Suppressor macrophage treated with lipopolysaccharide for 1 hour (primary cell): ENCODE data around the gene SRPX.

ENCODE experiments used
- DNase-seq, 3 donors: peaks; one replicate each; pipeline ENCODE4 v3.0.0-alpha.2; 2020 to 2022

The SRPX gene

DNA sequence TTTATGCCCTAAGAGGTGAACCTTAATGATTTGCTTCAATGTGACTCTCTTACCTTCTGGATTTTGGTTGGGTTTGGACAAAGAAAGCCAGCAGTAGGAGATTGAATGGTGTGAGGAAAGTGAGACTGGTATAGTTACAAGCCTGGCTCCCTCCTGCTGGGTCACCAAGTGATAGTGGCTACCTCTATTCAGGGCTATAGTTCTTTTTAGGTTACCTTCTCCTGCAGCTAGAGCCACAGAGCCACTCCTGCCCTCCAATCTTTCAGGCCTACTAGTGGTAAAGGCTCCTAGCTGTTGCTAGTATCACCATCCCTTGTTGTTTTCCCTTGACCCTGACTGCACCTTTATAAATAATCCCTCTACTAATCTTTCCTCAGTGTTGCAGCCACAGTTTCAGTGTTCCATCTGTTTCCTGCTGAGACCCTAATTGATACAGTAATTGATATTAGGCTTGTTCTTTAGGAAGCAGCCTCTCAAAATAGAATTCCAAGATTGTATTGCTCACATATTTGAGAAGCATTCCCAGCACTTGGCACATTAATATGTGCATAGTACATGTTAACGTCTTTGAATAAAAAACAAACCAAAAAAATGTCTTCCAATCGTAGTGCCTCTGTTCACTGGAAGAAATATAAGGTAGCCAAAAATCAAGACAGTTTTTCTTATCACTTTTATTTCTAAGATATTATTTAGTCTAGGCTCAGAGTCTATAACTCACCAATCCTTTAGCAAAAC is 82.3 kb downstream of the SRPX start:
- DNase-seq = no peak

DNA sequence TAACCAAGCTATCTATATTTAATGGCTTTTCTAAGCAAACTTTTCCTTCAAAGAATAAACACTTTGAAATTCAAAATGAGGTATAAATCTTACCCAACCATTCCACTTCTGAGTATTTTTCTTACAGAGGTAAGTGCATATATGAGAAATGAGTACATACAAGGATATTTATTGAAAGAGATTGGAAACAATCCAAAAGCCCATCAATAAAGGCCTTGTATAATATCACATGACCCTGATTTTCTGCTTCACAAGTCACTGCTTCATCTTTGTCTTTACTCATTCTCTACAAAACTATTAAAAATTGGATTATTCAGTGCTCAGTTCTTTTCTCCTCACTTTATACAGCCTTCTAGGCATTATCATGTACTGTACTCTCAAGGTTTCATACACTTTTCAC is 91.3 kb downstream of the SRPX start:
- no peak for DNase-seq

DNA sequence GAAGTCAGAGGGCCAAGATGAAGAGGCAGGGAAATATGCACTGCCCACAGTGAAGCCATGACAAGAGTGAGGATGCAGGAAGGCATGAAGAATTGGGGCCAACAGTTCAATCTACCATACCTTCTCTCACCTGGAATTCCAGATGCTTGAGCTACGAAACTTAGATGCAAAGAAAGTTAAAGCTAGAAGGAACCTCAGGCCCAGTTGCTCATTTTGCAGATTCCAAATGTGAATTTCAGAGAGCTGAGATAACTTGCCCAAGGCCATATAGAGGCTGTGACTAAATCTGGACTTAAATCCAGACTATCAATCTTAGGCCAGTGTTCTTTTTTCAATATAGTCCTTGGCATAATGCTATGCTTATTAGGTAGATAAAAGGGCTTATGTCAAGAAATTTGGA is 92.7 kb downstream of the SRPX start:
- DNase-seq = no peak

DNA sequence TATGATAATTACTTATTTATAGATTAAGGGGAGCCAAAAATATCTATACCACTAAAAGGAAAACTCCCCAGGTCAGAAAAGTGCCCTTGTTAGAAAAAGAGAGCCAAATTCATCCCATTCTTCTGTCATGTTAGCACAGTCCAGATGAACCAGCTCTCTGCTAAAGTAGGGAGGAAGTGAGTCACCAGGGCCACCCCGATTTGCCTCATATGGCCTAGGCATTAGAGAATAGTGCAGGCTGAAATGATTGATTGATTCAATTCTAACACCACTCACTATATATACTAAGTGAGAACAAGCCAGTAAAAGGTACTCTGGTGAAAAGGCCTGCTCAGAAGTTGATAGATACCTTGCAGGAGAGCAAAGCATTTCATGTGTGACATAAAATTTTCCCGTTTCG is 94.5 kb downstream of the SRPX start:
- DNase-seq = peak in 1 of 3 donors; percentile 13

DNA sequence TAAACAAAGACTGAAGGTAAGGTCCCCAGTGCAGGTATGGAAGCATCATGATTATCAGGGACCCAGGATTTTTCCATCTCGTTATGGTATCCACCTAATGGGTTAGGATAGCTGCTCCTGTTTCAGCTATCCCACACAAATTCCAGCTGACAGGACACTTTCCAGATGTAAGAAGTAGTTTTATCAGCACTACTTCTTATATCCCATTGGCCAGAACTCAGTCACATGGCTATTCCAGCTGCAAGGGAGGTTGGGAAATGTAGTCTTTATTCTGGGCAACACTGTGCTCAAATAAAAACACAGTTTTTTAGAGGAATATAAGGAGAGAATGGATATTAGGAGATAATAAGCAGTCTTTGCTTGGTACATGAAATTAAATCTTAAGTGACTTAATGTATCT is 96.7 kb downstream of the SRPX start:
- DNase-seq = no peak

DNA sequence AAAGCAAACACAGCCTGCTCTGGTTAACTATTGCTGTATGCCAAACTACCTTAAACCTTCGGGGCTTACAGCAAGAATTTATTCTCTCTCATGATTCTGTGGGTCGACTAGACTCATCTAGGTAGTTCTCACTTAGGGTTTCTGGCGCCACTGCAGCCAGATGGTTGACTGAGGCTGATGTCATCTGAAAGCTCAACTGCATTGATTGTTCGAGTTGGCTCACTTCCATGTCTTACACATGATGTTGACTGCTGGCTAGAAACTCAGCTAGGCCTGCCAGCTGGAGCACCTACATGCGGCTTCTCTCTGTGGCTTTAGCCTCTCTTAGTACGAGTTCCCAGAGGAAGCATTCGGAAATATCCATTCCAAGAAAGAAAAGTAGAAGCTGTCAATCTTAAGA is 103.2 kb downstream of the SRPX start:
- DNase-seq = no peak

DNA sequence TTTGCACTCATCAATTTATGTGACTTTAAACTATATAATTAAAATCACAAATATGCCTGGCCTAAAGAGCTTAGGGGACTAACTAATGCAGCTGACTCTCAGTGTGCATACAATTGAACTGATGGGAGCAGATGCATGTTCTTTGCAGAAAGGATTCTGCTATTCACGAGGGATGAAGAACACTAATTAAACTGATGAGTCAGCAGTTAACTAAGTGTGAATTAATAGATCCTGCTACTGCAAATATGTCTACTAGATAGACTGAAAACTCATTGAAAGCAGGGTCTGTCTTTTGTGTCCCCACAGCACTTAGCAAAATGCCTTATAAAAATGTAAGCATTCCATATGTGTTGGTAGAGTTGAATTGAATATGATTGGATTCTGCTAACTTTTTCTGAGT is 104.0 kb downstream of the SRPX start:
- no peak for DNase-seq

DNA sequence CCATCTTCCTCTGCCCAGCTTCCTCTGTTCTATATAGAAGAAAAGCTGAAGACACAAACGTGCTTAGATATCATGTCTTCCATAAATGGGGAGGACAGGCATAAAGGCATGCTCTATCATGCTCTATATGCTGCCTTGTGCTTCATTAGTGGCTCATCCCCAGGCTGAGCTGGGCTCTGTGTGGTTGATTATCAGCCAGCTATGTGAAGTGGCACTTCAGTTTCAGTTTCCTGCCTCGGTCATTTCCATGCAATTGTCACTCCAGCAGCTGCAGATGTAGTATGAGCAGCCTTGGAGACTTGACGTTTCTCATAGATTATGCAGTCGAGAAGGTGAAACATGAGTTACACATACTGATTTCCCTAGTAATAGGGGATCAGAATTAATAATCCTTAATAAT is 108.1 kb downstream of the SRPX start:
- DNase-seq = no peak

DNA sequence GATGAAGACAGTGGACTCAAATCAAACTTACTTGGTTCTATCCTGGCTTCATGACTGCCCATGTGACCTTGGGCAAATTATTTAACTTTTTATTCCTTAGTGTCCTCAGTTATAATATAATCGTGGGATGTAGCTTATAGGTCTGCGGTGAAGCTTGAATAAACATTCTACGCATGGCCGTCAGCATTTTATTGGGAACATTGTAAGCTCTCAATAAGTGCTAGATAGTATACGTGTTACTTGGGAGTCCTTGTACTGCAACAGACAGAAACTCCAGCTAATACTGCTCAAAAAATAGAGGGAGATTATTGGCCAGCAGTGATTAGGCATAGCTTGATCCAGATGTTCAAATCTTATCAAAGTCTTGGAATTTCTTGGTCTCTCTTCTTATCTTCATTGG is 109.5 kb downstream of the SRPX start:
- DNase-seq = no peak

DNA sequence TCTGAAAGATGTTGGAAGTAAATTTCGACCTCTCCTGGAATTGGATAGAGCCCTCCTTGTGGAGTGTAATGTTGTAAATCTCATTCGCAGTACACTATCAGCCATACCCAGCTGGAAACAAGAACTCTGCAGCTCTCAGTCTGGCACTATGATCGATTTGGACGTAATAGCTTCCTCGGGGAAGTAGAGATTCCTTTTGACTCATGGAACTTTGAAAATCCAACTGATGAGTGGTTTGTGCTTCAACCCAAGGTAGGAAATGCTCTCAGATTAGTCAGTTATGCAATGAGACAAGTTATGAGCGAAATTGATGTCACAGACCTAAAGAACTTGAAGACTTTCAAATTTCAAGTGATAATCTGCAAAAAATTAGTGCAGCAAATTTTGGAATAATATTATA is 110.4 kb downstream of the SRPX start:
- DNase-seq = no peak

DNA sequence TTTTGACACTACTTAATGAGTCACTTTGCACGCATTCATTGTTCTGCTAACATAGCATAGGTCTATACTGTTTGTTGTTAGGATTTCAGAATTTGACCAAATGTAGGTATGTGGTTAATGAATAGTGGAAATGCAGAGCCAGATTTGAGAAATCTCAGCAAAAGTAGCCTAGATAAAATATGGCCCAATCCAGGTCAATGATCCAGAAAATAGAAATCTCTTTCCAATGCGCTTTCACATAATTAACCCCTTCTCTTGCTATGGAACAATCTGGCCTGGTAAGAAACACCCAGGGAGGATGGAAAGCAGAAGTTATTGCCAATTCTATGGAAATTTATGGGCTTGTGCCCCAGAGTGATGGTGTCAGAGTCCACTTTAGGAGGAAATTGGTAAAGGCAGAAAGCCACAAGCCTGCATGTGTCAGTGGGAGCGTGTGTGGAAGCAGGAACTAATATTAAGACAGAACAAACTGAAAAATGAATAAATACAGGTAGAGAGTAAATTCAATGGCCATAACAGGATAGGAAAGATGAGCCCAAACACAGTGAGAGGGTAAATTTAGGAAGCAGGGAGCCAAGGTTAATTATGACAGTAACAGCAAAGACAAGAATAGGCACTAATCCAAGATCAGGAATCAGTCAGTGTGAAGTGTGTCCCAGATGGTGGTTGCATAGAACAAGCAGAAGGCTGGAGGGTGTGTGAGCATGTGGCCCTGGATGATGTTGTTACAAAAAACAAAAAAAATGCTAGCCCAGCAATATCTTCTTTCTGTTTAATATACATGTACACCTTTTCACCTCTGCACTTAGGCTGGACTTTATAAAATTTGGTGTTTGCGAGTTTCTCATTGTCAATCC is 111.4 kb downstream of the SRPX start:
- DNase-seq = peak in 1 of 3 donors; percentile 13

DNA sequence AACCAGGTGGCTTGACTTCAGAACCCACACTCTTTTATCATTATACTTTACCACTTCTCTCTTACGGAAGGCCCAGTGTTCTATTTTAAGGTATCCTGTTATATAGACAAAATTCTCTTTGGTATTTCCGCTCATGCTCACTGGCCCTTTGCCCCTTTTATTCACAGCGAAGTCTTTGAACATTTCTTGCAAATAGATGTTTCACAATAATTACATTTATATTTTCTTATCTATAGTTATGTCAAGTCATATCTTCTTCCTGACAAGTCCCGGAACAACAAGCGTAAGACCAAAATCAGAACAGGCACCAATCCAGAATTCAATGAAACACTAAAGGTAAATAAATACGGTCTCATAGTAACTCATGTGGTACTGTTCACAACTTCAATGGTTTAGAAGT is 112.3 kb downstream of the SRPX start:
- DNase-seq = no peak

DNA sequence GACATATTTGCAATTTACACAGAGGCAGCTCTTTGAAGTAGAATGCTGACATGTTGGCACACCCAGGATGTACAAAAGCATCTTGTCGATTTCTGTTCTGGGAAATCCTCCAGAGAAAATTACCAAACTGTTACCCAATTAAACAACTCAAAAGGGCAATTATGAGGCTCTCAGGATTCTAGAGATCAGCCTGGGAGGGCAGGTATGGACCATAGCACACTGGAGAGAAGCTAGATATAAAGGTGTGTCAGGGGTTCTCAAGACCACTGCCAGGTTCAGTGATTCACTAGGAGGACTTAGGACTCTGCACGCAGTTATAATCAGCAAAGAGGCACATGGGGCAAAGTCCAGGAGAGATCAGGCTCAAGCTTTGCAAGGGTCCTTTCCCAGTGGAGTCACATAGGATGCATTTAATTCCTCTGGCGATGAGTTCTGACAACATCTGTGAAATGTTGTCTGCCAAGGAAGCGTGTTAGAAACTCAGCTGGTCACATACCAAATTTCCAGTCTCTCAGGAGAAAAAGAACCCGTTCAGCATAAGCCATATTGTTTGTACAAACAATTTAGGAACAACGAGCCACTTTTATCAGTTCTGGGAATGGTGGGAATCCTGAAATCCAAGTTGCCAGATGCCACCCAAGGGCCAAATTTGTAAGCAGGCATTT is 113.5 kb downstream of the SRPX start:
- no peak for DNase-seq

DNA sequence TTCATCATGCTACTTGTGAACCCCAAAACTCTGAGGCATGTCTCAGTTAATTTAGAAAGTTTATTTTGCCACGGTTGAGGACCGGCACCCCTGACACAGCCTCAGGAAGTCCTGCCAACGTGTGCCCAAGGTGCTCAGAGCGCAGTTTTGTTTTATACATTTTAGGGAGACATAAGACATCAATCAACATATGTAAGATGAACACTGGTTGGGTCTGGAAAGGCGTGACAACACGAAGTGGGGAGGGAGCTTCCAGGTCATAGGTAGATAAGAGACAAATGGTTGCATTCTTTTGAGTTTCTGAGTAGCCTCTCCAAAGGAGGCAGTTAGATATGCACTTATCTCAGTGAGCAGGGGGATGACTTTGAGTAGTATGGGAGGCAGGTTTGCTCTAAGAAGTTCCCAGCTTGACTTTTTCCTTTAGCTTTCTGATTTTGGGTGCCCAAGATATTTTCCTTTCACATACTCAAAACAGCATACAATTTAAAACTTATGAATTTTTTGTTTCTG is 115.4 kb downstream of the SRPX start:
- DNase-seq = no peak

DNA sequence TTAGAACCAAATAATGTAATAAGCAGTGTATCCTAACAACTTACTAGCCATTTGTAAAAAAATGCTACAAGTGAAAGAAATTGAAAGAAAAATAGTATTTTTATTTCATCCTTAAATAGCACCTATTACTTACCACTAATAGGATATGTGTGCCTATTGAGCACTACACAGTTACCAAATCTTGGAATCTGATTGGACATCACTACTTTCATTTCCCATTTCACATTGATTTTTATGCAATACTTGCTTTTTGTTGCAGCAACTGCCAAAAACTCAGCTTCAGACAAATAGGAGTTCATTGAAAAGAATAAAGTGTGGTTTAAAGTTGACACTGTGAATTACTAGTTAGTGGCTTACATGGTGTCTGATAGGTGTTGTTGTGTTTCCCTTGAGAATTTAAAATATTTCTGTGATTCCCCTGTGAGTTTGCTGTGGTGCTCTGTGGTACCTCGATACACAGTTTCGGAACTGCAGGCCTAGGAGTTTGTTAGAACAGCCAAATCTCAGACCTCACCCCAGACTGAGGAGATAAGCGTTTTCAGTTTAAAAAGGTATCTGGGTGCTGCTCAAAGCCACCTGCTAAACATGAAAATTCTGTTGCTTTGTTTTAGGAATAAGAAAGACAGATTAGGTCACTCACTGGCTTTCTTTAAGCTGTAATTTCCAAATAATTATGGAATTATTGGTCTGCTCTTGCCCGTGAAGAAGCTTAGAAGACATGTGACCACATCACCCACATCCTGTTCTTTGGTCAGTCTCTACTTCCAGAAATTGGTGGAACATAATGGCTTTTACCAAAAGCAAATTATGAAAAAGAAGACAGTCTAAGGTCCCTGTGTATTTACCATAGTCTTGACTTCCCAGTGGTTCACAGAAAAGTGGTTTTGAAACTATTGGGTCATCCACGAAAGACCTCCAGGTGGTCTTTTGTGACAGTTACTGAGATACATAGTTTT is 116.5 kb downstream of the SRPX start:
- DNase-seq = no peak

DNA sequence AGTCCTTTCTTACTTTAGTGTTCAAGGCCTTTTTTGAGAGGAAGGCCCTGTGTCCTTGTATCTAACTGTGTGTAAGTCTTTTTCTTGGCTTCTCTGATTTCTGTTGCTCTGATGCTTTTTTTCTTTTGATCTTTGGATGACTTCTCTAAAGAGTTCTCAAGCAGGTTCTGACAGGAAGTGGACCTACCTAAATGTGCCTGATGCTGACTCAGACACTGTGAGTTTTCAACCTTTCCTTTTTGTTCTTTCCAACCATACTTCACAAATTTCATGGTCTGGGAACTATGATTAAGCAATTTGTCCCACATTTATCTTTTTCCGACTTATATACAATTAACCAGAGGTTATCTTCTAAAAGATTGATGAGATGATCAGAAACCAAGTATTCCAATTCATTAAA is 117.8 kb downstream of the SRPX start:
- DNase-seq = no peak

DNA sequence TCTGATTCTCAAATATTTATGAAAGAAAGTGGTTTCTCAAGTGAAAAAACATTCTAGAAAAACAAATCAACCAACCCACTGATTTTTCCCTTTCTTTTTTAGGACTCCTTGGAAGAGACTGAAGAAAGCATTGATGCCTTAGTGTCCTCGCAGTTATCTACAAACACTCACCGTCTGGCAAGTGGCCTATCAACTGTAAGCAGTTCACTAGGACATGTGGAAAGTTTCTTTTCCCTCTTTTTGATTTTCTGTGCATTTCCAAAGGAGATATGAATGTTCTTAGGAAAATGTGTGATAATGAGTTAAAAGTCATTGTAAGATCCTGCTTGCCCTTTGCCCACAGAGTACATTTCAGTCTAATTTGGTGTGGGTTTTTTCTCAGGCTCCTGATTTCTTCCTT is 118.4 kb downstream of the SRPX start:
- DNase-seq = no peak

DNA sequence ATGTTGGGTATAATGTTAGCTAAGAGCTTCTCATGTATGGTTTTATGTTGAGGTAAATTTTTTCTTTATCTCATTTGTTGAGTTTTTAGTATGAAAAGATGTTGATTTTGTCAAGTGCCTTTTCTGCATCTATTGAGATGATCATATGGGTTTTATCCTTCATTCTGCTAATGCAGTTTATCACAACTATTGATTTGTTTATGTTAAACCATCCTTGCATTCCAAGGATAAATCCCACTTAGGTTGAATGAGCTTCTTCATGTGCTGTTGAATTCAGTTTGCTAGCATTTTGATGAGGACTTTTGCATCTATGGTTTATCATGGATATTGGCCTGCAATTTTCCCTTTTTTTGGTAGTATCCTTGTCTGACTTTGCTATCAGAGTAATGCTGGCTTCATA is 121.0 kb downstream of the SRPX start:
- no peak for DNase-seq
